ENCODE measurements around the gene A3GALT2.

The A3GALT2 gene

GRCh38 chr1:33300673-33301072, 20.2 kb downstream of the A3GALT2 start:
- TF ChIP-seq FOXP2 (optimal IDR thresholded peaks at IDR 0.05; ENCODE audit: borderline replicate concordance, extremely low read depth, extremely low read length, insufficient read depth) (no peak), REST (IDR thresholded peaks at IDR 0.05; ENCODE audit: insufficient read depth in 1 of 2, low read depth in 2 of 2, low read length in 2 of 2) (no peak), SIN3A (IDR thresholded peaks at IDR 0.05; ENCODE audit: borderline replicate concordance, insufficient read depth, low read length) (no peak), POLR2AphosphoS5 (IDR thresholded peaks at IDR 0.05; ENCODE audit: low read depth, low read length) (no peak), TAF1 (IDR thresholded peaks at IDR 0.05; ENCODE audit: borderline replicate concordance, insufficient read depth, low read length) (no peak)

- no peak for TF ChIP-seq SIN3A (IDR thresholded peaks at IDR 0.05; ENCODE audit: borderline replicate concordance, insufficient read depth, low read length)
- no peak for TF ChIP-seq TAF1 (IDR thresholded peaks at IDR 0.05; ENCODE audit: borderline replicate concordance, insufficient read depth, low read length)
- no peak for TF ChIP-seq REST (IDR thresholded peaks at IDR 0.05; ENCODE audit: insufficient read depth in 1 of 2, low read depth in 2 of 2, low read length in 2 of 2)
- no peak for TF ChIP-seq FOXP2 (optimal IDR thresholded peaks at IDR 0.05; ENCODE audit: borderline replicate concordance, extremely low read depth, extremely low read length, insufficient read depth)
- no peak for TF ChIP-seq POLR2AphosphoS5 (IDR thresholded peaks at IDR 0.05; ENCODE audit: low read depth, low read length)
Observed at GRCh38 chr1:33299461-33300155, 21.3 kb downstream of the A3GALT2 start.

- no peak for TF ChIP-seq TAF1 (IDR thresholded peaks at IDR 0.05; ENCODE audit: borderline replicate concordance, insufficient read depth, low read length)
- no peak for TF ChIP-seq FOXP2 (optimal IDR thresholded peaks at IDR 0.05; ENCODE audit: borderline replicate concordance, extremely low read depth, extremely low read length, insufficient read depth)
- no peak for TF ChIP-seq POLR2AphosphoS5 (IDR thresholded peaks at IDR 0.05; ENCODE audit: low read depth, low read length)
- no peak for TF ChIP-seq SIN3A (IDR thresholded peaks at IDR 0.05; ENCODE audit: borderline replicate concordance, insufficient read depth, low read length)
- TF ChIP-seq REST (IDR thresholded peaks at IDR 0.05; ENCODE audit: insufficient read depth in 1 of 2, low read depth in 2 of 2, low read length in 2 of 2), result no peak
Observed at GRCh38 chr1:33298623-33299277, 22.1 kb downstream of the A3GALT2 start.

GRCh38 chr1:33297911-33298622, 22.8 kb downstream of the A3GALT2 start:
- TF ChIP-seq POLR2AphosphoS5 (IDR thresholded peaks at IDR 0.05; ENCODE audit: low read depth, low read length) (no peak), REST (IDR thresholded peaks at IDR 0.05; ENCODE audit: insufficient read depth in 1 of 2, low read depth in 2 of 2, low read length in 2 of 2) (no peak), FOXP2 (optimal IDR thresholded peaks at IDR 0.05; ENCODE audit: borderline replicate concordance, extremely low read depth, extremely low read length, insufficient read depth) (no peak), TAF1 (IDR thresholded peaks at IDR 0.05; ENCODE audit: borderline replicate concordance, insufficient read depth, low read length) (no peak), SIN3A (IDR thresholded peaks at IDR 0.05; ENCODE audit: borderline replicate concordance, insufficient read depth, low read length) (no peak)
